ENCODE measurements around the gene C9orf152.

DNA sequence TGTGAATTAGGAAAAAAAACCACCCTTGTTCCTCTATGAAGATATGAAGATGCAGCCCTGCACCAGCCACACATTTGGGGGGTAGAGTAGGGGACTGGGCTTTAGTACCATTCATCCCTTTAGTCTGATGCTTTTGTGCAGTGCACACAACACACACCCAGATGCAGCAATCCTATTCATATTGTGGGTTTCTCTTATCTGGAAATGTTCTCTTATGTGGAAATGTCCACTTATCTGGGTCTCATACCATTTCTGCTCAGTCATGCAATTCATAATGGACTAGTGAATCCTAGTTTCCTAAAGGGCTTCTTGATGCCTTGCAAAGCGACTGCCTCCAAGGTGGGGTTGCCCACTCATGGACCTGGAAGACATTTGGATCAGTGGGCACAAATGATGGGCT, 47.8 kb downstream of the C9orf152 start:
- TF ChIP-seq POLR2AphosphoS5 (IDR thresholded peaks at IDR 0.05; ENCODE audit: low read depth, low read length): no peak
- no peak for TF ChIP-seq POLR2A (IDR thresholded peaks at IDR 0.05; ENCODE audit: low read depth, low read length)
- TF ChIP-seq TAF1 (IDR thresholded peaks at IDR 0.05; ENCODE audit: borderline replicate concordance, low read depth, low read length): no peak
